Stimulated activated CD4-positive, alpha-beta T cell treated with anti-CD3 and anti-CD28 coated beads, Interleukin-12 subunit alpha, Interleukin-12 subunit beta, amount 100 ng/mL, for 48 hours (primary cell): Measurements from ENCODE around the gene CD300LD.
A peak's percentile ranks its signal among the peaks of the same experiment; 100 is the strongest.
"Not testable (repeated sequence)": the region's sequence is repeated elsewhere in the genome, so short reads cannot be mapped to it uniquely, and the experiment has no call there.

Experiments
- DNase-seq, 3 donors: peaks; one replicate each; pipeline ENCODE4 v3.0.0-alpha.2; 2020; ENCODE audit warnings: low read depth in 2 of 3, low spot score in 1 of 3

The CD300LD gene

GRCh38 chr17:74573635-74574034 is 18.4 kb downstream of the CD300LD start:
- DNase-seq, result not testable (repeated sequence)

GRCh38 chr17:74573169-74573568 is 18.9 kb downstream of the CD300LD start:
- DNase-seq, result no peak

GRCh38 chr17:74571621-74572270 is 20.3 kb downstream of the CD300LD start:
- DNase-seq, result no peak

- DNase-seq, result peak; percentile 20 to 48 (median 28)
These were observed 22.8 kb downstream of the CD300LD start for GRCh38 chr17:74569020-74570003.

- no peak for DNase-seq
These were observed 23.8 kb downstream of the CD300LD start for GRCh38 chr17:74568106-74568873.

GRCh38 chr17:74567397-74567796 is 24.7 kb downstream of the CD300LD start, which contains the start of gene CD300H:
Gene CD300H, minus strand, starts transcription at chr17:74567509.
- DNase-seq, result no peak

- DNase-seq, result peak in 2 of 3 donors; percentile 9 to 27
These were observed 25.8 kb downstream of the CD300LD start for GRCh38 chr17:74566132-74566753.

GRCh38 chr17:74565126-74565525 is 27.0 kb downstream of the CD300LD start:
- no peak for DNase-seq

GRCh38 chr17:74563358-74563757 is 28.7 kb downstream of the CD300LD start:
- no peak for DNase-seq

GRCh38 chr17:74561586-74561985 is 30.5 kb downstream of the CD300LD start:
- DNase-seq, result no peak

- no peak for DNase-seq
These were observed 33.1 kb downstream of the CD300LD start for GRCh38 chr17:74558882-74559519.

GRCh38 chr17:74558402-74558801 is 33.7 kb downstream of the CD300LD start:
- DNase-seq, result not testable (repeated sequence)

GRCh38 chr17:74555427-74555940 is 36.6 kb downstream of the CD300LD start:
- no peak for DNase-seq

GRCh38 chr17:74554909-74555308 is 37.2 kb downstream of the CD300LD start:
- no peak for DNase-seq

- DNase-seq, result no peak
These were observed 40.0 kb downstream of the CD300LD start for GRCh38 chr17:74552037-74552436.

- DNase-seq, result no peak
These were observed 41.5 kb downstream of the CD300LD start for GRCh38 chr17:74550602-74551001.

GRCh38 chr17:74549343-74549742 is 42.7 kb downstream of the CD300LD start:
- no peak for DNase-seq

- no peak for DNase-seq
These were observed 44.3 kb downstream of the CD300LD start for GRCh38 chr17:74547736-74548135.

GRCh38 chr17:74547264-74547663 is 44.8 kb downstream of the CD300LD start:
- no peak for DNase-seq

GRCh38 chr17:74546586-74546985 is 45.5 kb downstream of the CD300LD start:
- no peak for DNase-seq
